Astrocyte (in vitro differentiated cells and primary cell): Measurements from ENCODE around the gene AKAP8.

Experiments used
- EZH2 ChIP-seq: IDR thresholded peaks from 2 replicates; pipeline ENCODE4 v1.6.1; 2012; ENCODE audit warnings: mild to moderate bottlenecking, low read length, inconsistent platforms; ENCODE audit not compliant: insufficient read depth
- TF ChIP-seq, protein P1 (sequence below): IDR thresholded peaks from 2 replicates; pipeline ENCODE4 v1.5.1; 2011; ENCODE audit warnings: low read depth, mild to moderate bottlenecking, inconsistent platforms, low read length, moderate library complexity; ENCODE audit not compliant: insufficient read depth

GRCh38 chr19:15421136-15421695, 41.6 kb upstream of the AKAP8 start:
- TF ChIP-seq, protein P1, sequence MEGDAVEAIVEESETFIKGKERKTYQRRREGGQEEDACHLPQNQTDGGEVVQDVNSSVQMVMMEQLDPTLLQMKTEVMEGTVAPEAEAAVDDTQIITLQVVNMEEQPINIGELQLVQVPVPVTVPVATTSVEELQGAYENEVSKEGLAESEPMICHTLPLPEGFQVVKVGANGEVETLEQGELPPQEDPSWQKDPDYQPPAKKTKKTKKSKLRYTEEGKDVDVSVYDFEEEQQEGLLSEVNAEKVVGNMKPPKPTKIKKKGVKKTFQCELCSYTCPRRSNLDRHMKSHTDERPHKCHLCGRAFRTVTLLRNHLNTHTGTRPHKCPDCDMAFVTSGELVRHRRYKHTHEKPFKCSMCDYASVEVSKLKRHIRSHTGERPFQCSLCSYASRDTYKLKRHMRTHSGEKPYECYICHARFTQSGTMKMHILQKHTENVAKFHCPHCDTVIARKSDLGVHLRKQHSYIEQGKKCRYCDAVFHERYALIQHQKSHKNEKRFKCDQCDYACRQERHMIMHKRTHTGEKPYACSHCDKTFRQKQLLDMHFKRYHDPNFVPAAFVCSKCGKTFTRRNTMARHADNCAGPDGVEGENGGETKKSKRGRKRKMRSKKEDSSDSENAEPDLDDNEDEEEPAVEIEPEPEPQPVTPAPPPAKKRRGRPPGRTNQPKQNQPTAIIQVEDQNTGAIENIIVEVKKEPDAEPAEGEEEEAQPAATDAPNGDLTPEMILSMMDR, result no peak
- no peak for TF ChIP-seq EZH2
